Mesodermal cell (in vitro differentiated cells): ENCODE data around the gene ITIH2.
"Not testable (repeated sequence)": the region's sequence is repeated elsewhere in the genome, so short reads cannot be mapped to it uniquely, and the experiment has no call there.

Experiments used
- H3K27ac ChIP-seq: 2 replicates; pipeline ENCODE4 v1.7.0; 2013; ENCODE audit warnings: mild to moderate bottlenecking, low read depth, low read length, moderate library complexity; ENCODE audit not compliant: severe bottlenecking
- H3K36me3 ChIP-seq: 2 replicates; pipeline ENCODE4 v1.7.1; 2013; ENCODE audit warnings: mild to moderate bottlenecking, low read length, moderate library complexity; ENCODE audit not compliant: control insufficient read depth, insufficient read depth
- H3K4me1 ChIP-seq: one replicate; pipeline ENCODE4 v1.7.1; 2013; ENCODE audit warnings: mild to moderate bottlenecking, low read length; ENCODE audit not compliant: insufficient read depth, control insufficient read depth, poor library complexity, severe bottlenecking
- H3K4me3 ChIP-seq: 2 replicates; pipeline ENCODE4 v1.7.0; 2013; ENCODE audit warnings: low read length, control low read depth, mild to moderate bottlenecking; ENCODE audit not compliant: insufficient read depth, poor library complexity, severe bottlenecking; ENCODE audit errors: extremely low read depth
- H3K9me3 ChIP-seq: 2 replicates; pipeline ENCODE4 v1.7.1; 2013; ENCODE audit warnings: mild to moderate bottlenecking, low read length, moderate library complexity; ENCODE audit not compliant: control insufficient read depth
- WGBS, 2 experiments: methylation state at CpG; one replicate each; pipeline ENCODE4 v1.1.5; 2013; ENCODE audit warnings: missing lambda C conversion rate in 2 of 2; ENCODE audit not compliant: insufficient coverage in 2 of 2; 5-methylcytosine and 5-hydroxymethylcytosine counted together

Gene ITIH2

DNA sequence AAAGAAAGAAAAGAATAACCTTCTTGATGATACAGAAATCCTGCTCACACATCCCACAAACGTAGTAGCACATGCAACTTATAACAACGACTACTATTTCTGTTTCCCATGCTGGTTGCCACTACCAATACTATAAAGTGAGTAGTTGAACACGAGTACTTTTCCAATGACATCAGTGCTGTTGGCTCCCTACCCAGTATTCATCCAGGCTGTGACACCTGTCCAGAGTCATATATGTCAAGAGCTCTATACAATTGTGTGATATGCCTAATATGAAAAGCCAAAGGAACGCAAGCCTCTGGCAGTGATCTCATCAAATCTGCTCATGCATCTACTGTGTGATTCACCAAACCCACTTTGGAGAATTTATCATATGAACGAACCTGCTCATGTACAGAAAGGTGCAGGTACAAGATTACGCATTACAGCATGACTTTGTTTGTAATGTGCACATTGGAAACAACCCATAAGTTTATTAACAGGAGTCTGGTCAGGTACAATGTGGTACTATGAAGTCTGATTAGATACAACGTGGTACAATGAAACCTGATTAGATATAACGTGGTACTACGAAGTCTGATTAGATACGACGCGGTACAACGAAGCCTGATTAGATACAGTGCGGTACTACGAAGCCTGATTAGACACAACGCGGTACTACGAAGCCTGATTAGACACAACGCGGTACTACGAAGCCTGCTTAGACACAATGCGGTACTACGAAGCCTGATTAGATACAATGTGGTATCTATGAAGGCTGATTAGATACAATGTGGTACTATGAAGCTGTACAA, 30.6 kb upstream of the ITIH2 start:
- Histone ChIP-seq H3K4me1 (peaks cover 6% of the 10 kb centered on the region), H3K9me3 (no peaks in the 10 kb centered on the region), H3K36me3 (no peaks in the 10 kb centered on the region), H3K27ac (no peak overlapping the region), H3K4me3 (no peak overlapping the region)
- 91 to 95% methylated on average over 22 to 23 of the region's 23 CpGs for WGBS, 2 experiments

GRCh38 chr10:7679256-7679655, 23.9 kb upstream of the ITIH2 start:
- no peak overlapping the region for H3K27ac ChIP-seq
- H3K4me1 ChIP-seq: no peaks in the 10 kb centered on the region
- no peaks in the 10 kb centered on the region for H3K36me3 ChIP-seq
- H3K4me3 ChIP-seq: no peak overlapping the region
- 80 to 100% methylated on average over 1 of the region's 1 CpG for WGBS, 2 experiments
- H3K9me3 ChIP-seq: no peaks in the 10 kb centered on the region

DNA sequence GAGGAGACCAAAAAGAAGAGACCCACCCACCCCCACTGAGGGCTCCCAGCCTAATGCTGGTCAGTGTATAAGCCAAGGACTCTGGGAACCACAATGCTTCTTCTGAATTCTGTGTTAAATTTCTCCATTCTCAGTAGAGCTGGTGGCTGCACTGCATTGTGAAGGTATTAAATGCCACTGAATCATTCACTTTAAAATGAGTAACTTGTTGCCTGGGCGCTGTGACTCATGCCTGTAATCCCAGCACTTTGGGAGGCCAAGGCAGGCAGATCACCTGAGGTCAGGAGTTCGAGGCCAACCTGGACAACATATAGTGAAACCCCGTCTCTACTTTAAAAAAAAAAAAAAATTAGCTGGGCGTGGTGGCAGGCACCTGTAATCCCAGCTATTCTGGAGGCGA, 23.0 kb upstream of the ITIH2 start:
- H3K9me3 ChIP-seq, H3K4me3 ChIP-seq, H3K36me3 ChIP-seq, H3K4me1 ChIP-seq, H3K27ac ChIP-seq: not testable (repeated sequence)
- WGBS, 2 experiments: 69 to 83% methylated on average over 3 to 5 of the region's 5 CpGs

- no peak overlapping the region for H3K4me3 ChIP-seq
- H3K4me1 ChIP-seq: no peaks in the 10 kb centered on the region
- H3K9me3 ChIP-seq: peaks cover 15% of the 10 kb centered on the region
- no peak overlapping the region for H3K27ac ChIP-seq
- H3K36me3 ChIP-seq: no peaks in the 10 kb centered on the region
- 87 to 96% methylated on average over 7 to 8 of the region's 13 CpGs for WGBS, 2 experiments
Observed at GRCh38 chr10:7686351-7687171, 16.6 kb upstream of the ITIH2 start.

DNA sequence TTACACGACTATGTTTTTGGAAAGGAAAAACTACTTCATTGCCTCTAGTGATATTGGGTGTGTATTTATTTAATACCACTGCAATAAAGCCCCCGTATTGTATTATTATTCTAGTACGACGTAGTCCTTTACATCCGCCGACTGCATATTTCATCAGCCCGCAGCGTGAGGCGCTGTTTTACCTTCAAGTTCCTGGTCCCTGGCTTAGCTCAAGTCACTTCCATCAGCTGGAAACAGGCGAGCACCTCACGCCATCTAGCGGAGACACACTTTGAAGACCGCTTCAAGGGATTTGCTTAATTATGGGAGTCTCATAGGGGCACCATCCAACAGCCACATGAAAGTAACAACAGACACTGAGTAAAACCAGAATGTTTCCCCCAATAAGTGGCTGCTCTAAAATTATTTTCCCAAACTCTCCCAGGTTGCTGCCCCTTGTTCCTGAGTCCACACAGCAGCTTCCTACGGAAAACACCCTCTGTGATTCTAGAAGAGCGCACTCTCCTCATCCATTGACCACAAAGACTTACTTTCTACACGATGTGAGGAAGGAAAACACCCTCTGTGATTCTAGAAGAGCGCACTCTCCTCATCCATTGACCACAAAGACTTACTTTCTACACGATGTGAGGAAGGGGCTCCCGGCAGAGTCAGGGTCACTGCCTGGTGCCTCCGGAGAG, 15.7 kb upstream of the ITIH2 start:
- Histone ChIP-seq H3K4me1 (no peaks in the 10 kb centered on the region), H3K27ac (no peak overlapping the region)
- 20 to 52% methylated on average over 8 to 13 of the region's 20 CpGs for WGBS, 2 experiments

GRCh38 chr10:7689591-7689990, 13.5 kb upstream of the ITIH2 start:
- Histone ChIP-seq H3K9me3 (peaks cover 28% of the 10 kb centered on the region), H3K27ac (no peak overlapping the region), H3K4me1 (no peaks in the 10 kb centered on the region), H3K36me3 (no peaks in the 10 kb centered on the region), H3K4me3 (no peak overlapping the region)

More for the DNA sequence above, 15.7 kb upstream of the ITIH2 start:
- H3K9me3 ChIP-seq: peaks cover 20% of the 10 kb centered on the region
- no peaks in the 10 kb centered on the region for H3K36me3 ChIP-seq
- H3K4me3 ChIP-seq: no peak overlapping the region

- 100% methylated on average over 1 of the region's 3 CpGs; no CpG with 5 or more reads in 1 of the 2 experiments for WGBS, 2 experiments
Observed at GRCh38 chr10:7690885-7691597, 12.1 kb upstream of the ITIH2 start.

DNA sequence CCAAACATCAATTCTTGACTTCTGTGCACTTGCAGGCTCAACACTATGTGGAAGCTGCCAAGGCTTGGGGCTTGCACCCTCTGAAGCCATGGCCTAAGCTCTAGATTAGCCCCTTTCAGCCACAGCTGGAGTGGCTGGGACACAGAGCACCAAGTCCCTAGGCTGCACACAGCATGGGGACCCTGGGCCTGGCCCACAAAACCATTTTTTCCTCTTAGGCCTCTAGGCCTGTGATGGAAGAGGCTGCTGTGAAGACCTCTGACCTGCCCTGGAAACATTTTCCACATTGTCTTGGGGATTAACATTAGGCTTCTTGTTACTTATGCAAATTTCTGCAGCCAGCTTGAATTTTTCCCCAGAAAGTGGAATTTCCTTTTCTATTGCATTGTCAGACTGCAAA, 10.7 kb upstream of the ITIH2 start:
- not testable (repeated sequence) for H3K27ac ChIP-seq, H3K4me1 ChIP-seq, H3K4me3 ChIP-seq, H3K36me3 ChIP-seq
- H3K9me3 ChIP-seq: peaks cover 28% of the 10 kb centered on the region

More at GRCh38 chr10:7690885-7691597, 12.1 kb upstream of the ITIH2 start:
- not testable (repeated sequence) for H3K36me3 ChIP-seq, H3K4me1 ChIP-seq, H3K4me3 ChIP-seq, H3K27ac ChIP-seq
- peaks cover 28% of the 10 kb centered on the region for H3K9me3 ChIP-seq

DNA sequence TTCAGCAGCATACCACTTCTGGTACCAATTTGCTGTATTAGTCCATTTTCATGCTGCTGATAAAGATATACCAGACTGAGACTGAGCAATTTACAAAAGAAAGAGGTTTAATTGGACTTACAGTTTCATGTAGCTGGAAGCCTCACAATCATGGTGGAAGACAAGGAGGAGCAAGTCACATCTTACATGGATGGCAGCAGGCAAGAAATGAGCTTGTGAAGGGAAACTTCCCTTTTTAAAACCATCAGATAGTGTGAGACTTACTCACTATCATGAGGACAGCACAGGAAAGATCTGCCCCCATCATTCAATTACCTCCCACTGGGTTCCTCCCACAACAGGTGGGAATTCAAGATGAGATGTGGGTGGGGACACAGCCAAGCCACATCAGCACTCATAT, 9.9 kb upstream of the ITIH2 start:
- H3K4me3 ChIP-seq, H3K4me1 ChIP-seq: not testable (repeated sequence)
- H3K9me3 ChIP-seq: peaks cover 28% of the 10 kb centered on the region

GRCh38 chr10:7696545-7696944, 6.6 kb upstream of the ITIH2 start:
- H3K27ac ChIP-seq: no peak overlapping the region
- H3K4me1 ChIP-seq: no peaks in the 10 kb centered on the region
- H3K4me3 ChIP-seq: no peak overlapping the region
- no peaks in the 10 kb centered on the region for H3K36me3 ChIP-seq
- H3K9me3 ChIP-seq: peaks cover 14% of the 10 kb centered on the region
- 75 to 79% methylated on average over 3 of the region's 3 CpGs for WGBS, 2 experiments

More for the DNA sequence above, 9.9 kb upstream of the ITIH2 start:
- H3K36me3 ChIP-seq, H3K27ac ChIP-seq: not testable (repeated sequence)
